ENCODE results near the gene NTNG1.
"Not testable (repeated sequence)": the region's sequence is repeated elsewhere in the genome, so short reads cannot be mapped to it uniquely, and the experiment has no call there.

NTNG1 gene

GRCh38 chr1:107145637-107146036, 4.8 kb downstream of the NTNG1 start:
- DNase-seq: no peak

- DNase-seq: no peak
Measured at GRCh38 chr1:107147843-107148242, 7.0 kb downstream of the NTNG1 start.

- DNase-seq: no peak
Measured at GRCh38 chr1:107149946-107150345, 9.1 kb downstream of the NTNG1 start.

GRCh38 chr1:107151295-107151694, 10.5 kb downstream of the NTNG1 start:
- DNase-seq: no peak

GRCh38 chr1:107152395-107152794, 11.6 kb downstream of the NTNG1 start:
- no peak for DNase-seq

GRCh38 chr1:107153014-107153413, 12.2 kb downstream of the NTNG1 start:
- no peak for DNase-seq

GRCh38 chr1:107158496-107158895, 17.7 kb downstream of the NTNG1 start:
- DNase-seq: no peak

- DNase-seq: no peak
Measured at GRCh38 chr1:107158991-107159390, 18.2 kb downstream of the NTNG1 start.

- DNase-seq: no peak
Measured at GRCh38 chr1:107162745-107163144, 21.9 kb downstream of the NTNG1 start.

GRCh38 chr1:107164901-107165300, 24.1 kb downstream of the NTNG1 start:
- not testable (repeated sequence) for DNase-seq

- no peak for DNase-seq
Measured at GRCh38 chr1:107169615-107170014, 28.8 kb downstream of the NTNG1 start.

- DNase-seq: no peak
Measured at GRCh38 chr1:107171333-107171732, 30.5 kb downstream of the NTNG1 start.

GRCh38 chr1:107172450-107173170, 31.8 kb downstream of the NTNG1 start:
- DNase-seq: no peak

GRCh38 chr1:107175102-107175909, 34.5 kb downstream of the NTNG1 start:
- no peak for DNase-seq

GRCh38 chr1:107181253-107181969, 40.6 kb downstream of the NTNG1 start:
- no peak for DNase-seq

- no peak for DNase-seq
Measured at GRCh38 chr1:107183011-107183410, 42.2 kb downstream of the NTNG1 start.

GRCh38 chr1:107184888-107185287, 44.0 kb downstream of the NTNG1 start:
- DNase-seq: no peak

GRCh38 chr1:107187399-107187798, 46.6 kb downstream of the NTNG1 start:
- DNase-seq: no peak

GRCh38 chr1:107188160-107188559, 47.3 kb downstream of the NTNG1 start:
- no peak for DNase-seq

GRCh38 chr1:107194380-107194779, 53.5 kb downstream of the NTNG1 start:
- no peak for DNase-seq

- no peak for DNase-seq
Measured at GRCh38 chr1:107195476-107195875, 54.6 kb downstream of the NTNG1 start.

GRCh38 chr1:107196973-107197562, 56.2 kb downstream of the NTNG1 start:
- no peak for DNase-seq

- no peak for DNase-seq
Measured at GRCh38 chr1:107198561-107198960, 57.7 kb downstream of the NTNG1 start.

Data from stimulated activated CD4-positive, alpha-beta T cell treated with anti-CD3 and anti-CD28 coated beads, Interleukin-12 subunit alpha, Interleukin-12 subunit beta, amount 100 ng/mL, for 4 hours (primary cell).